Heart left ventricle (tissue), 13 donors: Measurements from ENCODE around the gene PHACTR1.

Experiments
- CTCF ChIP-seq, 12 donors: fragments of 200-600 bp; sonication (generic) in 4 of 12; IDR thresholded peaks; one replicate each; pipeline versions ENCODE4 v1.5.0 to v1.8.0; 2018 to 2022; ENCODE audit warnings: antibody characterized with exemption in 12 of 12, mild to moderate bottlenecking in 5 of 12
- POLR2A ChIP-seq, 2 donors: fragments of 450-650 bp; IDR thresholded peaks; one replicate each; pipeline ENCODE4 v1.6.1; 2017; ENCODE audit warnings: antibody characterized with exemption in 2 of 2, mild to moderate bottlenecking in 2 of 2, moderate library complexity in 2 of 2
- donor health status: ischemic (EF 13 %, LVEDD 7.1; RV severe dilation, severe dysfunction).
- donor health status: DM: no; HTN: yes; CAD: no.
- donor health status: DM: no; HTN: no; CAD: no.
- donor health status: ischemic (EF 25% LVEDD 6.9; RV normal size, moderate dysfunction).
- donor health status: ischemic (EF 25% LVEDD 5.7; RV mildly dilated, moderate dysfunction).
- donor health status: ischemic (EF 35%, LVEDD 5.7; RV mildly dilated, moderate dysfunction).
- donor health status: nonischemic (EF 11% LVEDD 7.7; RV severe dilation, severe dysfunction).
- donor health status: DM: yes; HTN: yes; CAD: no.
- donor health status: PGD.
- donor health status: ischemic (EF 29% LVEDD 5.4; RV normal size, mild dysfunction).
- donor health status: nonischemic (EF 23%, LVEDD 6.1; RV moderate dilation, normal function).

DNA sequence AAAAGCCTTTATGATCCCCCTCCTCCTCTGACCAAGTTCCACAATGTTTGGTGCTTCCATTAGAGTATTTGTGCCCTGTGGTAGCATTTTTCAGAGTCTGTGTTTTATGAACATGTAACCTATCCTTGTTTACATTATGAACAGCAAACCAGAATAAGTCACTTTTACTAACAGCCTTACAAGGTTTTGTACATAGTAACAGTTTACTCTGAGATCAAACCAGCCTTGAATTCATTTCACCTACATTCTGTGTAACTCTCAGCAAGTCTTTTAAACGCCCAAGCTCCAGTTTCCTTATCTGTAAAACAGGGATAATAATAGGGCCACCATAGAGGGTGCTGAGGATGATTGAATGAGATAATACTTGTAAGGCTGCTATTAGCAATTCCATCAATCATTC is 175.0 kb downstream of the PHACTR1 start:
- no peak for TF ChIP-seq CTCF (IDR thresholded peaks at IDR 0.05)
- TF ChIP-seq POLR2A (IDR thresholded peaks at IDR 0.05), result no peak
